Umbilical cord (tissue), 2 donors: Measurements from ENCODE around the gene CDK1. TPM values are rescaled to one million over a fixed set of nuclear protein-coding genes. Genes with fewer than 3 reads are reported as not detected.

Source experiments
- DNase-seq: peaks from one replicate; pipeline ENCODE4 v3.0.0-alpha.2; 2015; ENCODE audit warnings: low spot score
- total RNA-seq: library from RNA; depleted of rRNA; stranded (reverse); fragments of >200 nt; gene quantifications from one replicate; pipeline ENCODE4 v1.2.3, GENCODE V29; 2014; ENCODE audit warnings: low replicate concordance; ENCODE audit not compliant: insufficient read depth

CDK1 gene
- 19.3 TPM for total RNA-seq

- DNase-seq = peak; percentile 99
Observed at GRCh38 chr10:60778214-60778970, at the start of gene CDK1. Gene CDK1 (plus strand): TSS chr10:60778478. CDS start chr10:60780166, 1,688 bp downstream.

GRCh38 chr10:60729106-60729505 is 49.2 kb upstream of the CDK1 start:
- DNase-seq = peak; percentile 12

- no peak for DNase-seq
Observed at GRCh38 chr10:60731134-60731885, 47.0 kb upstream of the CDK1 start.

GRCh38 chr10:60732198-60732806 is 46.0 kb upstream of the CDK1 start:
- no peak for DNase-seq

- DNase-seq = no peak
Observed at GRCh38 chr10:60732807-60733516, 45.3 kb upstream of the CDK1 start.

GRCh38 chr10:60733517-60733822 is 44.8 kb upstream of the CDK1 start:
- no peak for DNase-seq

- no peak for DNase-seq
Observed at GRCh38 chr10:60733826-60734225, 44.5 kb upstream of the CDK1 start.

GRCh38 chr10:60734226-60734625 is 44.1 kb upstream of the CDK1 start:
- no peak for DNase-seq

GRCh38 chr10:60735244-60735643 is 43.0 kb upstream of the CDK1 start:
- no peak for DNase-seq

- DNase-seq = no peak
Observed at GRCh38 chr10:60737242-60737641, 41.0 kb upstream of the CDK1 start.

GRCh38 chr10:60739558-60739957 is 38.7 kb upstream of the CDK1 start:
- peak; percentile 74 for DNase-seq

- no peak for DNase-seq
Observed at GRCh38 chr10:60742512-60742911, 35.8 kb upstream of the CDK1 start.

- DNase-seq = no peak
Observed at GRCh38 chr10:60747817-60748469, 30.3 kb upstream of the CDK1 start.

GRCh38 chr10:60753152-60753551 is 25.1 kb upstream of the CDK1 start:
- DNase-seq = no peak

- no peak for DNase-seq
Observed at GRCh38 chr10:60753817-60754216, 24.5 kb upstream of the CDK1 start.

- DNase-seq = no peak
Observed at GRCh38 chr10:60757420-60757895, 20.8 kb upstream of the CDK1 start.

GRCh38 chr10:60759181-60759580 is 19.1 kb upstream of the CDK1 start:
- DNase-seq = no peak

GRCh38 chr10:60760711-60761210 is 17.5 kb upstream of the CDK1 start:
- peak; percentile 7 for DNase-seq

- DNase-seq = no peak
Observed at GRCh38 chr10:60762554-60762953, 15.7 kb upstream of the CDK1 start.

GRCh38 chr10:60767424-60767823 is 10.9 kb upstream of the CDK1 start:
- DNase-seq = no peak

GRCh38 chr10:60769406-60769805 is 8.9 kb upstream of the CDK1 start:
- no peak for DNase-seq
